HepG2 (cell line): ENCODE data around the gene AKAP9. TPM values are rescaled to one million over a fixed set of nuclear protein-coding genes. Genes with fewer than 3 reads are reported as not detected.

ENCODE experiments used
- ATAC-seq: fragments of 200-7000 bp; cut with Tn5 transposase; 3 replicates; pipeline ENCODE4 v1.9.1; 2020; ENCODE audit warnings: mild to moderate bottlenecking, moderate library complexity
- BruUV-seq: library from RNA; stranded (reverse); fragments of 400-500 nt; replicated peaks from 2 replicates; lab custom pipeline; 2021; lab: Mats Ljungman, UMichigan
- CTCF ChIA-PET: fragments of 300-600 bp; formaldehyde crosslinking; extraction: SDS; loops from one replicate; lab custom pipeline; 2021; ENCODE audit warnings: low total read pairs, inconsistent platforms, low intra/inter-chr PET ratio; lab: Yijun Ruan, JAX
- POLR2A ChIA-PET: fragments of 350-600 bp; sonication (Branson Sonifier 250); formaldehyde crosslinking; loops from one replicate; lab custom pipeline; 2020; ENCODE audit warnings: antibody characterized with exemption, inconsistent platforms; lab: Yijun Ruan, JAX
- DNase-seq: peaks from one replicate; pipeline ENCODE4 v3.0.0-alpha.2; 2015; ENCODE audit warnings: low spot score
- FAIRE-seq: peaks from 3 replicates; lab custom pipeline; 2011; peaks lifted over from hg19 to GRCh38; lab: Jason Lieb, UNC
- H2AFZ ChIP-seq: one replicate; pipeline ENCODE4 v1.6.1; 2011; ENCODE audit warnings: low read length, inconsistent platforms
- H3K27ac ChIP-seq: fragments of 300-600 bp; 3 replicates; pipeline ENCODE4 v1.8.0; 2011; ENCODE audit warnings: mixed run types, mild to moderate bottlenecking, mixed read lengths, low read length, inconsistent platforms; ENCODE audit not compliant: insufficient read depth; ENCODE audit errors: extremely low read length
- H3K27me3 ChIP-seq, 2 experiments: fragments of 200-600 bp in 1 of 2; 2 replicates in 1 of 2; 3 replicates in 1 of 2; pipeline versions ENCODE4 v1.6.0 to v1.8.0; 2011; ENCODE audit warnings: low read length in 2 of 2, mild to moderate bottlenecking in 2 of 2, moderate library complexity in 2 of 2, inconsistent platforms in 1 of 2; ENCODE audit not compliant: insufficient read depth in 2 of 2, control insufficient read depth in 1 of 2
- H3K36me3 ChIP-seq, 2 experiments: fragments of 200-600 bp in 1 of 2; replicated peaks in 1 of 2; 2 replicates in 1 of 2; 3 replicates in 1 of 2; pipeline versions ENCODE4 v1.5.1 to v1.8.0; 2011; ENCODE audit warnings: low read length in 2 of 2, inconsistent platforms in 1 of 2; ENCODE audit not compliant: insufficient read depth in 2 of 2, control insufficient read depth in 1 of 2
- H3K4me1 ChIP-seq: 2 replicates; pipeline ENCODE4 v1.5.1; 2012; ENCODE audit warnings: low read length, inconsistent platforms; ENCODE audit not compliant: insufficient read depth
- H3K4me2 ChIP-seq: 2 replicates; pipeline ENCODE4 v1.6.0; 2011; ENCODE audit warnings: low read depth, low read length, inconsistent platforms
- H3K4me3 ChIP-seq, 3 experiments: fragments of 200-600 bp in 1 of 3; sonication (generic), shearing (Covaris generic) in 1 of 3; replicated peaks in 1 of 3; 2 replicates each; pipeline ENCODE4 v1.5.1; 2011 to 2016; ENCODE audit warnings: low read length in 3 of 3, inconsistent platforms in 2 of 3, low read depth in 2 of 3, mild to moderate bottlenecking in 2 of 3, control low read depth in 1 of 3, mixed read lengths in 1 of 3; ENCODE audit not compliant: insufficient read depth in 1 of 3
- H3K79me2 ChIP-seq: one replicate; pipeline ENCODE4 v1.6.1; 2011; ENCODE audit warnings: low read length, inconsistent platforms; ENCODE audit not compliant: insufficient read depth
- H3K9ac ChIP-seq: 2 replicates; pipeline ENCODE4 v1.6.0; 2011; ENCODE audit warnings: mild to moderate bottlenecking, low read depth, low read length, inconsistent platforms; ENCODE audit not compliant: insufficient read depth
- H3K9me3 ChIP-seq: 2 replicates; pipeline ENCODE4 v1.5.1; 2012; ENCODE audit warnings: mild to moderate bottlenecking, low read length
- H4K20me1 ChIP-seq: 2 replicates; pipeline ENCODE4 v1.6.0; 2011; ENCODE audit warnings: inconsistent platforms, mild to moderate bottlenecking, low read length, moderate library complexity; ENCODE audit not compliant: insufficient read depth
- ASH2L ChIP-seq: fragments of 300-600, 200-600 bp; sonication (generic); IDR thresholded peaks from 2 replicates; pipeline ENCODE4 v1.7.0; 2017; ENCODE audit warnings: low read depth, mild to moderate bottlenecking, moderate library complexity, mixed read lengths, low read length; ENCODE audit not compliant: insufficient read length
- BRCA1 ChIP-seq: sonication (generic); formaldehyde crosslinking; IDR thresholded peaks from 2 replicates; pipeline ENCODE4 v1.4.0; 2020; ENCODE audit warnings: missing genetic modification reagents
- CAMTA2 ChIP-seq: sonication (generic); formaldehyde crosslinking; IDR thresholded peaks from 2 replicates; pipeline ENCODE4 v1.4.0; 2020; ENCODE audit warnings: mild to moderate bottlenecking, missing genetic modification reagents, borderline replicate concordance
- MTA1 ChIP-seq: sonication (generic); formaldehyde crosslinking; IDR thresholded peaks from 2 replicates; pipeline ENCODE4 v1.4.0; 2020; ENCODE audit warnings: missing genetic modification reagents, mild to moderate bottlenecking, borderline replicate concordance
- PHF20 ChIP-seq: sonication (generic); formaldehyde crosslinking; IDR thresholded peaks from 2 replicates; pipeline ENCODE4 v1.5.0; 2020; ENCODE audit warnings: mild to moderate bottlenecking, missing genetic modification reagents
- SALL1 ChIP-seq: sonication (generic); formaldehyde crosslinking; IDR thresholded peaks from 2 replicates; pipeline ENCODE4 v1.8.0; 2022; ENCODE audit warnings: mild to moderate bottlenecking, missing genetic modification reagents
- SIX4 ChIP-seq: sonication (generic); formaldehyde crosslinking; IDR thresholded peaks from 2 replicates; pipeline ENCODE4 v1.4.0; 2020; ENCODE audit warnings: missing genetic modification reagents
- ZMAT3 ChIP-seq: sonication (generic); formaldehyde crosslinking; conservative IDR thresholded peaks from 2 replicates; pipeline ENCODE4 v1.7.0; 2021; ENCODE audit warnings: missing genetic modification reagents
- ZNF432 ChIP-seq: sonication (generic); formaldehyde crosslinking; IDR thresholded peaks from 2 replicates; pipeline ENCODE4 v1.5.0; 2020; ENCODE audit warnings: missing genetic modification reagents, mild to moderate bottlenecking, borderline replicate concordance
- ZNF484 ChIP-seq: sonication (generic); formaldehyde crosslinking; IDR thresholded peaks from 2 replicates; pipeline ENCODE4 v1.5.1; 2020; ENCODE audit warnings: mild to moderate bottlenecking, low read depth, missing genetic modification reagents, borderline replicate concordance
- ZNF652 ChIP-seq: IDR thresholded peaks from 2 replicates; pipeline ENCODE4 v1.6.1; 2016; ENCODE audit warnings: low read depth, borderline replicate concordance
- ZNF7 ChIP-seq: IDR thresholded peaks from 2 replicates; pipeline ENCODE4 v1.6.1; 2016; ENCODE audit warnings: missing biosample characterization, missing genetic modification reagents
- ZNF776 ChIP-seq: sonication (generic); formaldehyde crosslinking; IDR thresholded peaks from 2 replicates; pipeline ENCODE4 v1.4.0; 2020; ENCODE audit warnings: mild to moderate bottlenecking, missing genetic modification reagents
- ZNF782 ChIP-seq: sonication (generic); formaldehyde crosslinking; IDR thresholded peaks from 2 replicates; pipeline ENCODE4 v1.4.0; 2020; ENCODE audit warnings: missing genetic modification reagents, mild to moderate bottlenecking, borderline replicate concordance
- WGBS: methylation state at CpG from one replicate; pipeline ENCODE4 v1.1.6; 2017; ENCODE audit warnings: low lambda C conversion rate; 5-methylcytosine and 5-hydroxymethylcytosine counted together
- in situ Hi-C: cut with HindIII; loops from 2 replicates; pipeline ENCODE4 v1.10.0; 2017; ENCODE audit warnings: low pct_unique_long_range_greater_than_20kb; ENCODE audit not compliant: extremely low pct_ligation_motif_present
- intact Hi-C: fragments of 100-400 bp; cut with micrococcal nuclease; formaldehyde crosslinking; loops from one replicate; pipeline ENCODE4 v1.10.0; 2022; ENCODE audit not compliant: unreplicated experiment
- polyA plus RNA-seq, 8 experiments: library from polyadenylated mRNA; depleted of rRNA in 3 of 8; stranded (reverse) in 7 of 8; unstranded in 1 of 8; fragments of >200 nt; fragmentation: Illumina TruSeq in 4 of 8; extraction: Trizol in 4 of 8; gene quantifications; 2 replicates each; pipeline versions ENCODE4 v1.2.1 to v1.2.3, GENCODE V29; 2011 to 2016; ENCODE audit warnings: low read depth in 4 of 8, missing spikeins in 1 of 8, mixed read lengths in 1 of 8; ENCODE audit not compliant: insufficient read depth in 1 of 8
- total RNA-seq, 5 experiments: library from RNA; depleted of rRNA; stranded (reverse); fragments of >200 nt; fragmentation: Illumina TruSeq; extraction: Trizol; gene quantifications; 2 replicates each; pipeline ENCODE4 v1.2.3, GENCODE V29; 2016; ENCODE audit warnings: low read depth in 1 of 5
- TF ChIP-seq, protein P1 (sequence below): sonication (generic); formaldehyde crosslinking; IDR thresholded peaks from 2 replicates; pipeline ENCODE4 v1.4.0; 2020; ENCODE audit warnings: mild to moderate bottlenecking, missing genetic modification reagents

Gene AKAP9
- total and polyA plus RNA-seq, 2 of the 13 experiments (the other 11 are each of a cell fraction or from before 2014, with no cell fraction given) = 27.6 to 33.1 TPM

DNA sequence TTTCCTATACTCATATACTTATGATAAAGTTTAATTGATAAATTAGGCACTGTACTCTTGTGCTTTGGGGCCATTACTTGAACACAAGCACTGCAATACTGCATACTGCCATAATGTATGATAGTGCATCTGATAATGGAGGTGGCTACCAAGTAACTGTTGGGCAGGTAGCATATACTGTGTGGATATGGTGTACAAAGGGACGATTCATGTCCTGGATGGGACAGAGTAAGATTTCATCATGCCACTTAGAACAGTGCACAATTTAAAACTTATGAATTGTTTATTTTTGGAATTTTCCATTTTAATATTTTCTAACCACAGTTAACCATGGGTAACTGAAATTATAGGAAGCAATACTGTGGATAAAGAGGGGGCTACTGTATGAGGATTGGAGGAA lies 38.9 kb downstream of the AKAP9 start:
- DNase-seq (no peak), FAIRE-seq (no peak), ATAC-seq (no peak)
- ChIA-PET POLR2A (interaction anchor here (0.6 kb wide), 1 partner anchor 65 kb away, joined by 3 read pairs; no protein-coding TSS in a partner anchor), CTCF (no interaction called here)
- Histone ChIP-seq H3K4me2 (no peak overlapping the region), H4K20me1 (no peaks in the 10 kb centered on the region), H3K4me1 (no peaks in the 10 kb centered on the region)
- intact Hi-C loops = no loop called here
- no peak for TF ChIP-seq ZMAT3 (CRISPR knock-in tag)
- TF ChIP-seq CAMTA2 (CRISPR knock-in tag) = no peak
- no peak for TF ChIP-seq SIX4 (CRISPR knock-in tag)
- no peak for TF ChIP-seq PHF20
- TF ChIP-seq ZNF432 (CRISPR knock-in tag) = no peak
- TF ChIP-seq ASH2L = no peak
- no peak for TF ChIP-seq ZNF776 (CRISPR knock-in tag)
- no peak for TF ChIP-seq SALL1 (CRISPR knock-in tag)
- TF ChIP-seq ZNF652 (CRISPR knock-in tag) = no peak
- no peak for TF ChIP-seq MTA1 (CRISPR knock-in tag)
- TF ChIP-seq, protein P1, sequence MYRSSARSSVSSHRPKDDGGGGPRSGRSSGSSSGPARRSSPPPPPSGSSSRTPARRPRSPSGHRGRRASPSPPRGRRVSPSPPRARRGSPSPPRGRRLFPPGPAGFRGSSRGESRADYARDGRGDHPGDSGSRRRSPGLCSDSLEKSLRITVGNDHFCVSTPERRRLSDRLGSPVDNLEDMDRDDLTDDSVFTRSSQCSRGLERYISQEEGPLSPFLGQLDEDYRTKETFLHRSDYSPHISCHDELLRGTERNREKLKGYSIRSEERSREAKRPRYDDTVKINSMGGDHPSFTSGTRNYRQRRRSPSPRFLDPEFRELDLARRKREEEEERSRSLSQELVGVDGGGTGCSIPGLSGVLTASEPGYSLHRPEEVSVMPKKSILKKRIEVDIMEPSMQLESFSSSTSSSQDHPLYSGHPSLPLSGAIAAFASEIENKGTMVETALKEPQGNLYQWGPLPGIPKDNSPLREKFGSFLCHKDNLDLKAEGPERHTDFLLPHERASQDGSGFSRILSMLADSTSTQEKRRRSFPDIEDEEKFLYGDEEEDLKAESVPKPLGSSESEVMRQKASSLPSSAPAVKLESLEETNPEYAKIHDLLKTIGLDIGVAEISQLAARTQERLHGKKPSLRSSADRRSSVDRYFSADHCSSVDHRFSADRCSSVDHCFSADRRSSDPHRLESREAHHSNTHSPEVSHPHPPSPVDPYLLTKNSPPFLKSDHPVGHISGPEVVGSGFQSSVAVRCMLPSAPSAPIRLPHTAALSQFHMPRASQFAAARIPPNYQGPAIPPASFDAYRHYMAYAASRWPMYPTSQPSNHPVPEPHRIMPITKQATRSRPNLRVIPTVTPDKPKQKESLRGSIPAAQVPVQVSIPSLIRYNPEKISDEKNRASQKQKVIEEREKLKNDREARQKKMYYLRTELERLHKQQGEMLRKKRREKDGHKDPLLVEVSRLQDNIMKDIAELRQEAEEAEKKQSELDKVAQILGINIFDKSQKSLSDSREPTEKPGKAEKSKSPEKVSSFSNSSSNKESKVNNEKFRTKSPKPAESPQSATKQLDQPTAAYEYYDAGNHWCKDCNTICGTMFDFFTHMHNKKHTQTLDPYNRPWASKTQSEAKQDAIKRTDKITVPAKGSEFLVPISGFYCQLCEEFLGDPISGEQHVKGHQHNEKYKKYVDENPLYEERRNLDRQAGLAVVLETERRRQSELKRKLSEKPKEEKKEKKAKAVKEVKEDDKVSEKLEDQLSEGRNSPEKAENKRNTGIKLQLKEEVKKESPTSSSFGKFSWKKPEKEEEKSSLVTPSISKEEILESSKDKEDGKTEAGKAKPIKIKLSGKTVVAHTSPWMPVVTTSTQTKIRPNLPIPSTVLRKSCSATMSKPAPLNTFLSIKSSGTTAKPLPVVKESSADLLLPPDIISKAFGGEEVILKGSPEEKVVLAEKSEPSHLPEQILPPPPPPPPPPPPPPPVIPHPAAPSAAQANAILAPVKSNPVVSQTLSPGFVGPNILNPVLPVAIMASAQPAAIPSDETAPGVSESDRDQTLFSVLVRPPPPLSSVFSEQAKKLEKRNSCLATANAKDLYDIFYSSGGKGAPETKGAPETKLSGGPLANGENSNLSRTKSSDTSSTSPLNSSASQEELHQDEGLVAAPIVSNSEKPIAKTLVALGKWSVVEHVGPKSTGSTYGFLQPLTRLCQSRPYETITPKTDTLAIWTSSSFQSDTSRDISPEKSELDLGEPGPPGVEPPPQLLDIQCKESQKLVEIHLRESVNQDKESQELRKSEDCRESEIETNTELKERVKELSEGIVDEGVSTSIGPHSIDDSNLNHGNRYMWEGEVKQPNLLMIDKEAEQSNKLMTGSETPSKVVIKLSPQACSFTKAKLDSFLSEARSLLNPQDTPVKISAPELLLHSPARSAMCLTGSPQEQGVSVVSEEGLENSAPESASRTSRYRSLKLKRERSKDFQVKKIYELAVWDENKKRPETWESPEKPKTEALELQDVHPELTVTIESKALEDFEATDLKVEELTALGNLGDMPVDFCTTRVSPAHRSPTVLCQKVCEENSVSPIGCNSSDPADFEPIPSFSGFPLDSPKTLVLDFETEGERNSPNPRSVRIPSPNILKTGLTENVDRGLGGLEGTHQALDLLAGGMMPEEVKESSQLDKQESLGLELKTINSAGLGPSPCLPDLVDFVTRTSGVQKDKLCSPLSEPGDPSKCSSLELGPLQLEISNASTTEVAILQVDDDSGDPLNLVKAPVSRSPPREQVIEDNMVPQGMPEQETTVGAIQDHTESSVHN (CRISPR knock-in tag) = no peak
- TF ChIP-seq ZNF782 (CRISPR knock-in tag) = no peak
- TF ChIP-seq ZNF7 = no peak
- no peak for TF ChIP-seq BRCA1 (CRISPR knock-in tag)
- no peak for TF ChIP-seq ZNF484 (CRISPR knock-in tag)
- TF ChIP-seq, all 625 proteins: peak for 0
- BruUV-seq = no TSS peak
- no peak overlapping the region for H3K9ac ChIP-seq
- 100% methylated on average over 1 of the region's 1 CpG for WGBS
- H3K79me2 ChIP-seq = no peaks in the 10 kb centered on the region
- peaks cover 2 to 18% of the 10 kb centered on the region in 2 experiments; a peak in 4 of 5 replicates for H3K36me3 ChIP-seq
- H3K9me3 ChIP-seq = no peaks in the 10 kb centered on the region
- H2AFZ ChIP-seq = no peak overlapping the region
- H3K27ac ChIP-seq = no peak overlapping the region
- H3K4me3 ChIP-seq = no peak overlapping the region
- in situ Hi-C loops = no loop called here
- no peaks in the 10 kb centered on the region for H3K27me3 ChIP-seq
